GM06990 (cell line): ENCODE data around the gene ECM1.

Source experiments
- DNase-seq: peaks from one replicate; pipeline ENCODE4 v3.0.0-alpha.2; 2011; ENCODE audit not compliant: insufficient read length; ENCODE audit errors: extremely low read depth
- H3K27me3 ChIP-seq: replicated peaks from 2 replicates; pipeline ENCODE4 v1.6.0; 2011; ENCODE audit warnings: low read length; ENCODE audit not compliant: control insufficient read depth, insufficient read depth
- H3K36me3 ChIP-seq: 2 replicates; pipeline ENCODE4 v1.5.1; 2011; ENCODE audit warnings: low read length; ENCODE audit not compliant: control insufficient read depth, insufficient read depth
- H3K4me3 ChIP-seq: replicated peaks from 2 replicates; pipeline ENCODE4 v1.5.1; 2011; ENCODE audit warnings: low read depth, mild to moderate bottlenecking, control low read depth, low read length
- TF ChIP-seq, protein P1 (sequence below): IDR thresholded peaks from 2 replicates; pipeline ENCODE4 v1.5.1; 2011; ENCODE audit warnings: low read length, control low read depth, mild to moderate bottlenecking, inconsistent platforms; ENCODE audit not compliant: insufficient read depth, poor library complexity, severe bottlenecking

The ECM1 gene

DNA sequence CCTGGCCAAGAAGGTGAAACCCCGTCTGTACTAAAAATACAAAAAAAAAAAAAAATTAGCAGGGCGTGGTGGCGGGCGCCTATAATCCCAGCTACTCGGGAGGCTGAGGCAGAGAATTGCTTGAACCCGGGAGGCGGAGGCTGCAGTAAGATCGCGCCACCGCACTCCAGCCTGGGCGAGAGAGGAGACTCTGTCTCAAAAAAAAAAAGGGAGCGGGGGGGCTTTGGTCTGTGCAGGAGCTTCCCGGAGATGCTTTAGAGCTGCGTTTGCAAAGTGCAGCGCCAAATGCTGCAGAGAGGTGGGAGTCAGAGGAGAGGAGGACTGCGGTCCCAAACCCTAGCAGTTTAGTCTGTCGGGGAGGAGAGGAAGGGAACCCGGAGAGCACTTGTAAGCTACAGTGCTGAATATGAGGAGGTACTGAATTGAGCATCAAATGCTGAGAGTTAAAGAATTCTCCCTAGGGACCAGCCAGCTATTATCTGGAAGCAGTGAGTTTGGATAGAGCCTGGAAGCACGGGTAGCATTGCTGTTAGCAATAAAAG, 8.2 kb downstream of the ECM1 start:
- no peaks in the 10 kb centered on the region; the same call in none of the 2 replicates for H3K36me3 ChIP-seq
- DNase-seq, result no peak
- TF ChIP-seq, protein P1, sequence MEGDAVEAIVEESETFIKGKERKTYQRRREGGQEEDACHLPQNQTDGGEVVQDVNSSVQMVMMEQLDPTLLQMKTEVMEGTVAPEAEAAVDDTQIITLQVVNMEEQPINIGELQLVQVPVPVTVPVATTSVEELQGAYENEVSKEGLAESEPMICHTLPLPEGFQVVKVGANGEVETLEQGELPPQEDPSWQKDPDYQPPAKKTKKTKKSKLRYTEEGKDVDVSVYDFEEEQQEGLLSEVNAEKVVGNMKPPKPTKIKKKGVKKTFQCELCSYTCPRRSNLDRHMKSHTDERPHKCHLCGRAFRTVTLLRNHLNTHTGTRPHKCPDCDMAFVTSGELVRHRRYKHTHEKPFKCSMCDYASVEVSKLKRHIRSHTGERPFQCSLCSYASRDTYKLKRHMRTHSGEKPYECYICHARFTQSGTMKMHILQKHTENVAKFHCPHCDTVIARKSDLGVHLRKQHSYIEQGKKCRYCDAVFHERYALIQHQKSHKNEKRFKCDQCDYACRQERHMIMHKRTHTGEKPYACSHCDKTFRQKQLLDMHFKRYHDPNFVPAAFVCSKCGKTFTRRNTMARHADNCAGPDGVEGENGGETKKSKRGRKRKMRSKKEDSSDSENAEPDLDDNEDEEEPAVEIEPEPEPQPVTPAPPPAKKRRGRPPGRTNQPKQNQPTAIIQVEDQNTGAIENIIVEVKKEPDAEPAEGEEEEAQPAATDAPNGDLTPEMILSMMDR, result no peak
- H3K27me3 ChIP-seq, result no peaks in the 10 kb centered on the region
- peak overlapping the region; percentile 68 for H3K4me3 ChIP-seq

DNA sequence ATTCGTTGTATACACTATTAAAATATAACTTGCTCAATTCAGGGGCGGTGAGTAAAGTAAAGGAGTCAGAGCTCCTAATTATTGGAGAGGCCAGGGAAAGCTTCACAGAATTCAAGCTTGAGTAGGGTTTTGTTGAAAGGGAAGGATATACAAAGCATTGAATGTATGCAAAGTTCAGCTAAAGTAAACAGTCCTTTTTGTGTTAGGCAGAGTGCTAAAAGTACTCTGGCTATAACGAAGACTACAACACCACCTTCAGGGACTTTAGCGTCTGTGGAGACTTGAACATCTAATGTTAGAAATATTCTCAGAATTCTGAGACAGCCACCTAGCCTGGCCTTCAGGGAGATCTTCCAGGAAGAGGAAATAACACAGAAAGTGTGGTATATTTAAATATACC, 8.7 kb downstream of the ECM1 start:
- Histone ChIP-seq H3K36me3 (no peaks in the 10 kb centered on the region; the same call in none of the 2 replicates), H3K27me3 (no peaks in the 10 kb centered on the region), H3K4me3 (peak overlapping the region; percentile 68)
- TF ChIP-seq, protein P1, result no peak
- DNase-seq, result no peak

DNA sequence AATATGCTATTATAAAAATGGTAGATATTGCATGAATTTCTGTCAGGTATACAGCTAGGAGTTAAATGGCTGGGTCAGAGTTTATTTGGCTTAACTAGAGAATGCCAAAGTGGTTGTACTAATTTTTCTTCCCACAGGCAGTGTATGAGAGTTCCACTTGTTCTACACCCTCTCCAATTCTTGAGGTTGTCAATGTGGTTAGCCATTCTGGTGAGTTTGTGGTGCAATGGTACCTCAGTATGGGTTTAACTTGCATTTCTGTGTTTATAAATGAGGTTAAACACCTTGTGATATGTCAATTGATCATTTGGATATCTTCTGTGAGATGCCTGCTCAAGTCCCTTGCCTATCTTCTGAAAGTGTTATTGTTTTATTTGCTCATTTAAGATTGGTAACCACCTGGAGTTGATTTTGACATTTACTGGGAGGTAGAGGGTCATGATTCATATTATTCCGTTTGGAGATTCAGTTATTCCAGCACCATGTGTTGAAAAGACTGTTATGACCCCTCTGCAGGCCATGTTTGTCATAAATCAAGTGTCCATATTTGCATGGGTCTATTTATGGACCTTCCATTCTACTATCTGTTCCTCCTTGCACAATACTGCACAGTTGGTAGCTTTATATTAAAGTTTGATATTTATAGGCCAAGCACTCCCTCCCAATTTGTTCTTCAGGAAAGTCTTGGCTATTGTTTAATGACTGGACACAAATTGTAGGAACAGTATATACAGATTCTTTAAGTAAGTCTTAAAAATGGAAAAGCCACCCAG, 13.5 kb downstream of the ECM1 start:
- no peaks in the 10 kb centered on the region for H3K27me3 ChIP-seq
- DNase-seq, result no peak
- TF ChIP-seq, protein P1, result no peak
- H3K36me3 ChIP-seq, result no peaks in the 10 kb centered on the region
- H3K4me3 ChIP-seq, result no peak overlapping the region

DNA sequence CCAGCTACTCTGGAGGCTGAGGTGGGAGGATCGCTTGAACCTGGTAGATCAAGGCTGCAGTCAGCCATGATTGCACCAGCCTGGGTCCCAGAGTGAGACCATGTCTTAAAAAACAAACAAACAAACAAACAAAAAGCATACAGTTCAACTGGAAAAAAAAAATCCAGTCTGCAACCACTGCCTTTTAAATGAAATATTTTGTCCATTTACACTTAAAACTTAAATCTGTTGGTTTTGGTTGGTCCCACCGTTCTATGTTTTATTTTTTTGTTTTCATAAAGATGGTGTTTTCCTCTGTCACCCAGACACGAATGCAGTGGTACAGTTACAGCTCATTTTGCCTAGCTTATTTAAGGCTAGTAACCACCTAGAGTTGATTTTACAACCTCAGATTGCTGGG, 17.4 kb downstream of the ECM1 start:
- DNase-seq, result no peak
- H3K27me3 ChIP-seq, result no peaks in the 10 kb centered on the region
- no peaks in the 10 kb centered on the region for H3K36me3 ChIP-seq
- H3K4me3 ChIP-seq, result no peak overlapping the region
- TF ChIP-seq, protein P1, result no peak

DNA sequence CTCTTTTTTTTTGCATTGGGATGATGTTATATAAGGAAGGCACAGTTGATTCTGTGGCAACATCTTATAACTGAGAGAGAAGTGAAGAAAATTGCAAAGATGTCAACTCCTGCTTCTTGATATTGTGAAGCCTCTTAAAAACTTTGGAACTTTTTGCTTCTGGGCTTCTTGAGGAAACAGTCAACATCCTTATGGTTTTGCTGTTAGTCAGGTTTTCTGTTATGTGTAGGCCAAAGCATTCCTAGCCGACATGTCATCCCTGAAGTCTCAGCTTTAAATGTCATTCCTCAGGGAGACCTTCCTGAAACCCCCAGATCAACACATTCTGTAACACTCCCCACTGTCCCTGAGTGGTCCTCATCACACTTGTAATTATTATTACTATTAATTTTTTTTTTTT, 20.3 kb downstream of the ECM1 start:
- Histone ChIP-seq H3K36me3 (no peaks in the 10 kb centered on the region), H3K27me3 (no peaks in the 10 kb centered on the region), H3K4me3 (no peak overlapping the region)
- TF ChIP-seq, protein P1, result no peak
- DNase-seq, result no peak
